OCI-LY1 (cell line): ENCODE data around the gene ROR2.

Source experiments
- H2AFZ ChIP-seq: fragments of 200-600 bp; sonication (generic), shearing (Covaris generic); 2 replicates; pipeline ENCODE4 v1.6.0; 2014; ENCODE audit warnings: antibody characterized with exemption, mild to moderate bottlenecking, low read length
- H3F3A ChIP-seq: fragments of 200-600 bp; sonication (generic), shearing (Covaris generic); 2 replicates; pipeline ENCODE4 v1.6.0; 2014; ENCODE audit warnings: mild to moderate bottlenecking, antibody characterized with exemption, low read length, moderate library complexity; ENCODE audit not compliant: insufficient read depth
- H3K27ac ChIP-seq: fragments of 200-600 bp; sonication (generic); 2 replicates; pipeline ENCODE4 v1.5.1; 2014; ENCODE audit warnings: low read length, mixed run types, mild to moderate bottlenecking, low read depth; ENCODE audit not compliant: poor library complexity, severe bottlenecking
- H3K27me3 ChIP-seq: fragments of 200-600 bp; sonication (generic); 2 replicates; pipeline ENCODE4 v1.6.0; 2014; ENCODE audit warnings: antibody characterized with exemption, mild to moderate bottlenecking, low read length, moderate library complexity; ENCODE audit not compliant: insufficient read depth
- H3K36me3 ChIP-seq: fragments of 200-600 bp; sonication (generic); 2 replicates; pipeline ENCODE4 v1.6.1; 2014; ENCODE audit warnings: mild to moderate bottlenecking, antibody characterized with exemption, low read length, moderate library complexity, mixed read lengths; ENCODE audit not compliant: insufficient read depth
- H3K4me1 ChIP-seq: fragments of 200-600 bp; sonication (generic); 2 replicates; pipeline ENCODE4 v1.5.1; 2014; ENCODE audit warnings: mild to moderate bottlenecking, low read length, moderate library complexity; ENCODE audit not compliant: insufficient read depth, severe bottlenecking
- H3K4me2 ChIP-seq: fragments of 200-600 bp; sonication (generic), shearing (Covaris generic); 2 replicates; pipeline ENCODE4 v1.6.1; 2014; ENCODE audit warnings: low read length
- H3K4me3 ChIP-seq: fragments of 200-600 bp; sonication (generic); 2 replicates; pipeline ENCODE4 v1.5.1; 2014; ENCODE audit warnings: low read length, low read depth, mild to moderate bottlenecking, mixed read lengths; ENCODE audit not compliant: poor library complexity, severe bottlenecking
- H3K79me2 ChIP-seq: fragments of 200-600 bp; shearing (Covaris generic); 2 replicates; pipeline ENCODE4 v1.6.1; 2016; ENCODE audit warnings: mixed run types, low read length, mixed read lengths; ENCODE audit not compliant: insufficient read depth
- H3K9ac ChIP-seq: fragments of 200-600 bp; sonication (generic), shearing (Covaris generic); 2 replicates; pipeline ENCODE4 v1.6.1; 2014; ENCODE audit warnings: mild to moderate bottlenecking, low read length, mixed read lengths
- H3K9me2 ChIP-seq: fragments of 200-600 bp; sonication (generic), shearing (Covaris generic); 2 replicates; pipeline ENCODE4 v1.6.1; 2014; ENCODE audit warnings: low read depth, mild to moderate bottlenecking, low read length, mixed read lengths
- H3K9me3 ChIP-seq: fragments of 200-600 bp; shearing (Covaris generic); 2 replicates; pipeline ENCODE4 v1.6.1; 2014; ENCODE audit warnings: low read length, mixed read lengths
- H4K20me1 ChIP-seq: fragments of 200-600 bp; sonication (generic), shearing (Covaris generic); 2 replicates; pipeline ENCODE4 v1.6.0; 2016; ENCODE audit warnings: mild to moderate bottlenecking, low read length; ENCODE audit not compliant: insufficient read depth
- CTCF ChIP-seq: fragments of 200-600 bp; sonication (generic), shearing (Covaris generic); IDR thresholded peaks from 2 replicates; pipeline ENCODE4 v1.5.1; 2017; ENCODE audit warnings: mild to moderate bottlenecking, antibody characterized with exemption, low read length, moderate library complexity, mixed read lengths
- EZH2 ChIP-seq: fragments of 200-600 bp; sonication (generic), shearing (Covaris generic); IDR thresholded peaks from 2 replicates; pipeline ENCODE4 v1.8.0; 2017; ENCODE audit warnings: borderline replicate concordance, mixed run types, mild to moderate bottlenecking, antibody characterized with exemption, low read length, moderate library complexity, mixed read lengths

The ROR2 gene

GRCh38 chr9:91905237-91905650, 44.8 kb downstream of the ROR2 start:
- 0 out of 2 replicates have a peak, but pooled peaks cover 6% of the 10 kb centered on the region for H3K27me3 ChIP-seq
- no peaks in the 10 kb centered on the region for H3K4me1 ChIP-seq
- H3K9me3 ChIP-seq: no peaks in the 10 kb centered on the region
- H3F3A ChIP-seq: no peaks in the 10 kb centered on the region
- no peaks in the 10 kb centered on the region for H3K9me2 ChIP-seq
- no peaks in the 10 kb centered on the region for H4K20me1 ChIP-seq
- H3K79me2 ChIP-seq: no peaks in the 10 kb centered on the region
- no peak overlapping the region for H3K4me2 ChIP-seq
- H3K36me3 ChIP-seq: no peaks in the 10 kb centered on the region
- no peak overlapping the region for H3K27ac ChIP-seq
- TF ChIP-seq CTCF: no peak
- H3K4me3 ChIP-seq: no peak overlapping the region
- H3K9ac ChIP-seq: no peak overlapping the region
- H2AFZ ChIP-seq: no peak overlapping the region

GRCh38 chr9:91904588-91905236, 45.3 kb downstream of the ROR2 start:
- Histone ChIP-seq H3K27ac (no peak overlapping the region), H3K4me2 (no peak overlapping the region)

DNA sequence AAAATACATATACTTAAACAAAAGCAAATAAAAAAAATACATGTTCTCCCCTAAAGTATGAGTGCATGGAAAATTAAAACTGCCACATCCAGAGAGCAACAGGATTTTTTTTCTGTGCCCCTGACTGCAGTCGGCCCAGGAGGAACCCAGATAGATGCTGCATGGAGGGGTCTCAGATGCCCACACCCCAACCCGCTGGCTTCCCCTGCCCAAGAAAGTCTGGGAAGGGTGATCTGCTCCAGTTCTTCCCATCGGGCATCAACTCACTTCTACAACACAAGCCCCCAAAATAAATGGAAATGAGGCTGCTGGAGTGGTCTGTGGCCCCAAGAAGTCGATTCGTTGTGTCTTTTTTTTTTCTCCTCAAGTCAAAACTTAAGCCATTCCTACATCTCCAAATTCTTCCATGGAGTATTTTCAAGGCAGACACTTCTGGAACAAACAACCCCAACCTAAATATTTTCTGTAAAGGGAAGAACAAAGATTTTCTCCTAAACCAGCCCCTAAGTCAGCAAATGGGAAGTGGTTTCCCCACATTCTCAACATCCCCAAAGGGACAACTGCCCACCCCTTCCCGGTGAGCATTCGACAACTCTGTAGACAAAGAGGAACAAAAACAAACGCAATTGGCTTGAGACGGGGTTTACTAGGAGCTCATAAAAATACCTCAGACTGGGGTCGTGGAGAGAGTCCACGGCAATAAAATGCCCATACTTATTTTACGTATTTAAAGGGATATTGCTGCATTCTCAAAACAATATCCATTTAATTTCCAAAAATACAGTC, 46.7 kb downstream of the ROR2 start:
- 0 out of 2 replicates have a peak, but pooled peaks cover 6% of the 10 kb centered on the region for H3K27me3 ChIP-seq
- no peak overlapping the region for H3K9ac ChIP-seq

More at GRCh38 chr9:91904588-91905236, 45.3 kb downstream of the ROR2 start:
- H3K9me3 ChIP-seq: no peaks in the 10 kb centered on the region
- no peaks in the 10 kb centered on the region for H3K4me1 ChIP-seq
- no peaks in the 10 kb centered on the region for H4K20me1 ChIP-seq
- H3K9me2 ChIP-seq: no peaks in the 10 kb centered on the region
- H3F3A ChIP-seq: no peaks in the 10 kb centered on the region
- H3K36me3 ChIP-seq: no peaks in the 10 kb centered on the region
- no peak overlapping the region for H2AFZ ChIP-seq
- TF ChIP-seq CTCF (no peak), EZH2 (no peak)
- no peaks in the 10 kb centered on the region for H3K79me2 ChIP-seq
- no peak overlapping the region for H3K9ac ChIP-seq
- no peak overlapping the region for H3K4me3 ChIP-seq
- H3K27me3 ChIP-seq: 0 out of 2 replicates have a peak, but pooled peaks cover 6% of the 10 kb centered on the region

More for the DNA sequence above, 46.7 kb downstream of the ROR2 start:
- Histone ChIP-seq H3K9me3 (no peaks in the 10 kb centered on the region), H3K4me3 (no peak overlapping the region), H3K4me1 (no peaks in the 10 kb centered on the region), H3K79me2 (no peaks in the 10 kb centered on the region), H2AFZ (no peak overlapping the region), H3K9me2 (no peaks in the 10 kb centered on the region), H3K36me3 (no peaks in the 10 kb centered on the region), H4K20me1 (no peaks in the 10 kb centered on the region), H3F3A (no peaks in the 10 kb centered on the region), H3K27ac (no peak overlapping the region), H3K4me2 (no peak overlapping the region)
- TF ChIP-seq EZH2 (no peak), CTCF (no peak)
